Measurements from ENCODE around the gene CTH.
"Not testable (repeated sequence)": the region's sequence is repeated elsewhere in the genome, so short reads cannot be mapped to it uniquely, and the experiment has no call there.

CTH gene

GRCh38 chr1:70410604-70411359 is at the start of gene CTH:
Gene CTH, plus strand, starts transcription at chr1:70411268. Its CDS starts 148 bp downstream, at chr1:70411416.
- DNase-seq: peak; percentile 94

- no peak for DNase-seq
Observed at GRCh38 chr1:70361727-70362398, 49.2 kb upstream of the CTH start.

GRCh38 chr1:70364439-70364838 is 46.6 kb upstream of the CTH start:
- no peak for DNase-seq

DNA sequence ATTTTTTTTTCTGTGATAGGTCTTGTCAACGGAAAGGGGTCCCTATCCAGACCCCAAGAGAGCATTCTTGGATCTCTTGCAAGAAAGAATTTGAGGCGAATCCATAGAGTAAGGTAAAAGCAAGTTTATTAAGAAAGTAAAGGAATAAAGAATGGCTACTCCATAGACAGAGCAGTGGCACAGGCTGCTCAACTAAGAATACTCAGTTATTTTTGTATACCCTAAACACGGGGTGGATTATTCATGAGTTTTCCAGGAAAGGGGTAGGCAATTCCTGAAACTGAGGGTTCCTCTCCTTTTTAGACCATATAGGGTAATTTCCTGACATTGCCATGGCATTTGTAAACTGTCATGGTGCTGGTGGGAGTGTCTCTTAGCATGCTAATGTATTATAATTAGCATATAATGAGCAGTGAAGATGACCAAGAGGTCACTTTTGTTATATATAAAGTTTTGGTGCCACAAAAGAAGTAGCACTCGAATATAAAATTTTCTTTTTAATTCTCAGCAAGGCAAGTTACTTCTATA is 44.6 kb upstream of the CTH start:
- DNase-seq: not testable (repeated sequence)

DNA sequence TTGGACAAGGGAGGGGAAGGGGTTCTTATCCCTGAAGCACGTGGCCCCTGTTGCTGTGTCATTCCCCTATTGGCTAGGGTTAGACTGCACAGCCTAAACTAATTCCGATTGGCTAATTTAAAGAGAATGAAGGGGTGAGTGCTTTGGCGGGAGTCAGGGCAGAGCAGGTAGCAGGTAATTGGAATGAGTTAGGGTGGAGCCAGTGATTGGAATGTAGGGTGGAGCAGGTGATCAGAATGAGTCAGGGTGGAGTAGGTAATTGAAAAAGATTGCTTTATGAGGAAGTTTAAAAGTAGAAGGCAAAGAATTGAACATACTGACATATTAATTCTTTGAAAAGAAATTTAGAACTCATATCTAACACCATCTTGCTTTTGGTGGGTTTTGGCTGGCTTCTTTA is 44.1 kb upstream of the CTH start:
- DNase-seq: not testable (repeated sequence)

DNA sequence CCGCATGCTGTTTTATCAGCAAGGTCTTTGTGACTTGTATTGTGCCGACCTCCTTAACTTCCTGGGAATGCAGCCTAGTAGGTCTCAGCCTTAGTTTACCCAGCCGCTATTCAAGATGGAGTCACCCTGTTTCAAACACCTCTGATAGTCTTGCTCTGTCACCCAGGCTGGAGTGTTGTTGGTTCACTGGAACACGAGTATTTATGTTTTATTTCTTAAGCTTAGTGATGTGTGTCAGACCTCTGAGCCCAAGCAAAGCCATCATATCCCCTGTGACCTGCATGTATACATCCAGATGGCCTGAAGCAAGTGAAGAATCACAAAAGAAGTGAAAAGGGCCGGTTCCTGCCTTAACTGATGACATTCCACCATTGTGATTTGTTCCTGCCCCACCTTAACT is 43.7 kb upstream of the CTH start:
- not testable (repeated sequence) for DNase-seq

DNA sequence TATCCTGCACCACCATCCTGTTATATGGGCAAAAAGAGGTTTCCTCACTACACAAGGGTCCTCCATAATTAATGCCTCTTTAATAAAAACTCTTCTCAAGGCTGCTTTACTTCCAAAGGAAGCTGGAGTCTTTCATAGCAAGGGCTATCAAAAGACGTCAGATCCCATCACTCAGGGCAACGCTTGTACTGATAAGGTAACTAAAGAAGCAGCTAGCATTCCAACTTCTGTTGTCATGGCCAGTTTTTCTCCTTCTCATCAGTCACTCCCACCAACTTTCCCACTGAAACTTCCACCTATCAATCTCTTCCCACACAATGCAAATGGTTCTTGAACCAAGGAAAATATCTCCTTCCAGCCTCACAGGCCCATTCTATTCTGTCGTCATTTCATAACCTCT is 39.5 kb upstream of the CTH start:
- DNase-seq: not testable (repeated sequence)

DNA sequence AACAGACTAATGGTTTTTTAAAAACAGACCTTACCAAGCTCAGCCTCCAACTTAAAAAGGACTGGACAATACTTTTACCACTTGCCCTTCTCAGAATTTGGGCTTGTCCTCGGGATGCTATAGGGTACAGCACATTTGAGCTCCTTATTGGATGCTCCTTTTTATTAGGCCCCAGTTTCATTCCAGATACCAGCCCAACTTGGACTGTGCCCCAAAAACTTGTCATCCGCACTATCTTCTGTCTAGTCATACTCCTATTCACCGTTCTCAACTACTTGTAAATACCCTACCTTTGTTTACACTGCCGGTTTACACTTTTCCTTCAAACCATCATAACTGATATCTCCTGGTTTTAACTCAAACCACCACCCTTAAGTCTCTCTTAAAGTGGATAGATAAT is 38.6 kb upstream of the CTH start:
- DNase-seq: no peak

DNA sequence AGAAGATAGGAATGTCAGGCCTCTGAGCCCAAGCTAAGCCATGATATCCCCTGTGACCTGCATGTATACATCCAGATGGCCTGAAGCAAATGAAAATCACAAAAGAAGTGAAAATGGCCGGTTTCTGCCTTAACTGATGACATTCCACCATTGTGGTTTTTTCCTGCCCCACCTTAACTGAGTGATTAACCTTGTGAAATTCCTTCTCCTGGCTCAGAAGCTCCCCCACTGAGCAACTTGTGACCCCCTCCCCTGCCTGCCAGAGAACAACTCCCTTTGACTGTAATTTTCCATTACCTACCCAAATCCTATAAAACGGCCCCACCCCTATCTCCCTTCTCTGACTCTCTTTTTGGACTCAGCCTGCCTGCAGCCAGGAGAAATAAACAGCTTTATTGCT is 37.5 kb upstream of the CTH start:
- DNase-seq: not testable (repeated sequence)

DNA sequence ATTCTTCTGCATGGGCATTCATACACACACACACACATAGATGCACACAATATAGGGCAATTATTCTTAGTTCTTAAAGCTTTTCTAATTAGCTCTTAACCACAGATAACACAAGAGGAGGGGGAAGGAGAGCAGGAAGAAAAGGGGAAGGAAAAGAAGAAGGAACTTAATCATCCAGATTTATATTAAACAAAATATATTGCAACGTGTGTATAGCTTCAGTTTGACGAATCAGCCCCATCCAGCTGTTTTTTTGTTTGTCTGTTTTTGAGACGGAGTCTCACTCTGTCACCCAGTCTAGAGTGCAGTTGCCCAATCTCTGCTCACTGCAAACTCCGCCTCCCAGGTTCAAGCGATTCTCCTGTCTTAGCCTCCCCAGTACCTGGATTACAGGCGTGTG is 34.9 kb upstream of the CTH start:
- DNase-seq: no peak

GRCh38 chr1:70382682-70383081 is 28.4 kb upstream of the CTH start:
- peak; percentile 1 for DNase-seq

- no peak for DNase-seq
Observed at GRCh38 chr1:70383483-70383882, 27.6 kb upstream of the CTH start.

GRCh38 chr1:70384542-70384941 is 26.5 kb upstream of the CTH start:
- no peak for DNase-seq

DNA sequence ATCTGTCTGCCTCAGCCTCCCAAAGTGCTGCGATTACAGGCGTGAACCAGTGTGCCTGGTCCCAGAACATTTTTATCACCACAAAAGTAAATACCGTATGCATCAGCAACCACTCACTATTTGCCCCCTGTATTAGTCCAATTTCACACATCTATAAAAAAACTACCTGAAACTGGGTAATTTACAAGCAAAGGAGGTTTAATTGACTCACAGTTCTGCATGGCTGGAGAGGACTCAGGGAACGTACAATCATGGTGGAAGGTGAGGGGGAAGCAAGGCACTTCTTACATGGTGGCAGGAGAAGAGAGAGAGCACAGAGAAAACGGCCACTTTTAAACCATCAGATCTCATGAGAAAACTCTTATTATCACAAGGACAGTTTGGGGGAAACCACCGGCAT is 25.6 kb upstream of the CTH start:
- DNase-seq: no peak

DNA sequence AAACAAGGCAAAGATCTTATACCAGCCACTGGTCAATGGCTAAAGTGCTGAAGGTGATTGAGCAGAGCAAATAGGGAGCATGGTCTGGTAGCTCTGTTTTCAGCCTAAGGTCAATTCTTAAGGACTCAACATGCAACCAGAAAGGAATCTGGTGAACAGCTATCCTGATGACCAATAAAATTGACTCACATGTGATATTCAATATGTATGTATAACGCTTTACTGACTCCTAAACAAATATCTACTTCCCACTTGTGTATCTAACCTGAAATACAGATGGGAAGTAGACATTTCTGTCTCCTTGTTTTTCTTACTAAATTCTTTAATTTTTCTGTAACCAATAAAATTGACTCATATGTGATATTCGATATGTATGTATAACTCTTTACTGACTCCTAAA is 24.9 kb upstream of the CTH start:
- DNase-seq: no peak

- no peak for DNase-seq
Observed at GRCh38 chr1:70387507-70387906, 23.6 kb upstream of the CTH start.

GRCh38 chr1:70392626-70393025 is 18.4 kb upstream of the CTH start:
- no peak for DNase-seq

- DNase-seq: no peak
Observed at GRCh38 chr1:70396607-70397006, 14.5 kb upstream of the CTH start.

DNA sequence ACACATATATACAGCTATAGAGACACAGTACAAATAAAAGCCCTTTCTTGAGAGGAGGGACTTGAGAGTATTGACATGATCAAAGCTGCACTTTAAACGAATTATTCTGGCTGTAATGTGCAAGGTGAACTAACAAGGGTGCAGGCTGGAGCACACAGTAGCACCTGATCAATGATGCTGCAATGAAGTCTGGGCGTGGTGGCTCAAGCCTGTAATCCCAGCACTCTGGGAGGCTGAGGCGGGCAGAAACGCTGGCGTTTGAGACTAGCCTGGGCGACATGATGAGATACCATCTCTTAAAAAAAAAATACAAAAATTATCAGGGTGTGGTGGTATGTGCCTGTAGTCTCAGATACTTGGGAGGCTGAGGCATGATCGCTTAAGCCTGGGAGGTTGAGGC is 14.1 kb upstream of the CTH start:
- DNase-seq: no peak

- DNase-seq: no peak
Observed at GRCh38 chr1:70400335-70400734, 10.7 kb upstream of the CTH start.

DNA sequence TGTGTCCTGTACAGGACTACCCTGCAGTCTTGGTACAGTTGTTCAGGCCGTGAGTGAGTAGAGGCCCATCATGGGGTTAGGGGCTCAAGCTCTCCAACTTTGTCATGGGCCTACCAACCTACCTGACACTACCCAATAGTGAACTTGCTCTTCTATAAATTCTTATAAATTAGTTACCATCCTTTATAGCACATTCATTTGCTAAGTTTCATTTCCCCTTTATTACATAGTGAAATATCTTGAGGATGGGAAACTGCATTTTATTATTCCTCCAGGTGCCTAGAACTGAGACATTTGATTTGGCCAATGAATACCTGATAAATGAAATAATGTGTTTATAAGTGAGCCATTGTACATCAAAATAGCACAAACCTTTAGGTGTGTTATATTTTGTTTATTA is 9.1 kb upstream of the CTH start:
- no peak for DNase-seq

- DNase-seq: no peak
Observed at GRCh38 chr1:70403759-70404158, 7.3 kb upstream of the CTH start.

DNA sequence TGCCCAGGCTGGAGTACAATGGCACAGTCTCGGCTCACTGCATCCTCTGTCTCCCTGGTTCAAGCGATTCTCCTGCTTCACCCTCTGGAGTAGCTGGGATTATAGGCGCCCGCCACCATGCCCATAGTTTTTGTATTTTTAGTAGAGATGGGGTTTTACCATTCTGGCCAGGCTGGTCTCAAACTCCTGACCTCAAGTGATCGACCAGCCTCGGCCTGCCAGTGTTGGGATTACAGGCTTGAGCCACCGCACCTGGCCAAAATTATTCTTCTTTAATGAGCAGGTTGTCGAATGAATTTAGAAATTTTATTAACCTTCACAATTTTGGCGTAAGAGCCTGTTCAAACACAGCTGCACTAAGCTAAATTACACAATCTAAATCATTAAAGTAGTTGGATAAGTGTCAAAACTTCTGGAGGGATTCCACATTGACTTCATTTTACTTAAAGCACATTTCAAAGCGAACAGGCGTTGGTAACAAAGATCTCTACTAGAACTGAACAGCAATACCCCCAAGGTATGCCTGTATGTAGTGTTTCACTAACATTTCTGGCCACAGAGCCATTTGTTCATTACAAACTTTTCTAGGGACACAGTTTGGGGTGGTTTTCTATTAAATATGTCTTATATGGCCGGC is 5.2 kb upstream of the CTH start:
- DNase-seq: no peak

- no peak for DNase-seq
Observed at GRCh38 chr1:70409136-70409535, 1.9 kb upstream of the CTH start.

All from suppressor macrophage treated with lipopolysaccharide for 4 hours (primary cell).